ENCODE measurements around the gene SLC4A9. TPM values are rescaled to one million over a fixed set of nuclear protein-coding genes. Genes with fewer than 3 reads are reported as not detected.
"Not testable (repeated sequence)": the region's sequence is repeated elsewhere in the genome, so short reads cannot be mapped to it uniquely, and the experiment has no call there.

The SLC4A9 gene
- polyA plus RNA-seq, 1 experiment, result not detected

- H3K4me3 ChIP-seq (ENCODE audit: low read depth, low read length), result no peak overlapping the region
- TF ChIP-seq CTCF (IDR thresholded peaks at IDR 0.05; ENCODE audit: insufficient read depth, low read depth, low read length), result no peak
- POLR2A ChIA-PET, result no interaction called here
- H3K36me3 ChIP-seq (ENCODE audit: control insufficient read depth, insufficient read depth, low read length), result no peaks in the 10 kb centered on the region
- H3K27me3 ChIP-seq (ENCODE audit: control insufficient read depth, insufficient read depth, low read length), result no peaks in the 10 kb centered on the region
- DNase-seq (ENCODE audit: low read depth), result no peak
- CTCF ChIA-PET, result no interaction called here
Measured at GRCh38 chr5:140413230-140413629, 53.2 kb downstream of the SLC4A9 start.

- POLR2A ChIA-PET, result no interaction called here
- Histone ChIP-seq H3K36me3 (ENCODE audit: control insufficient read depth, insufficient read depth, low read length) (no peaks in the 10 kb centered on the region), H3K4me3 (ENCODE audit: low read depth, low read length) (no peak overlapping the region), H3K27me3 (ENCODE audit: control insufficient read depth, insufficient read depth, low read length) (no peaks in the 10 kb centered on the region)
- DNase-seq (ENCODE audit: low read depth), result no peak
- no peak for TF ChIP-seq CTCF (IDR thresholded peaks at IDR 0.05; ENCODE audit: insufficient read depth, low read depth, low read length)
- CTCF ChIA-PET, result no interaction called here
Measured at GRCh38 chr5:140417235-140417634, 57.2 kb downstream of the SLC4A9 start.

- CTCF ChIA-PET, result interaction anchor here (1.2 kb wide), 1 partner anchor 13 kb away, joined by 3 read pairs; no protein-coding TSS in a partner anchor
- DNase-seq (ENCODE audit: low read depth), result no peak
- H3K36me3 ChIP-seq (ENCODE audit: control insufficient read depth, insufficient read depth, low read length), result no peaks in the 10 kb centered on the region
- no peaks in the 10 kb centered on the region for H3K27me3 ChIP-seq (ENCODE audit: control insufficient read depth, insufficient read depth, low read length)
- no peak for TF ChIP-seq CTCF (IDR thresholded peaks at IDR 0.05; ENCODE audit: insufficient read depth, low read depth, low read length)
- no peak overlapping the region for H3K4me3 ChIP-seq (ENCODE audit: low read depth, low read length)
- POLR2A ChIA-PET, result no interaction called here
Measured at GRCh38 chr5:140418862-140419520, 59.0 kb downstream of the SLC4A9 start.

GRCh38 chr5:140420226-140420570 is 60.2 kb downstream of the SLC4A9 start:
- H3K4me3 ChIP-seq (ENCODE audit: low read depth, low read length), result no peak overlapping the region
- ChIA-PET POLR2A (no interaction called here), CTCF (interaction anchor here (1.2 kb wide), 1 partner anchor 14 kb away, joined by 3 read pairs; no protein-coding TSS in a partner anchor)
- no peaks in the 10 kb centered on the region for H3K27me3 ChIP-seq (ENCODE audit: control insufficient read depth, insufficient read depth, low read length)
- H3K36me3 ChIP-seq (ENCODE audit: control insufficient read depth, insufficient read depth, low read length), result no peaks in the 10 kb centered on the region
- no peak for TF ChIP-seq CTCF (IDR thresholded peaks at IDR 0.05; ENCODE audit: insufficient read depth, low read depth, low read length)
- DNase-seq (ENCODE audit: low read depth), result no peak

- no peak overlapping the region for H3K4me3 ChIP-seq (ENCODE audit: low read depth, low read length)
- no peak for DNase-seq (ENCODE audit: low read depth)
- no peaks in the 10 kb centered on the region for H3K36me3 ChIP-seq (ENCODE audit: control insufficient read depth, insufficient read depth, low read length)
- H3K27me3 ChIP-seq (ENCODE audit: control insufficient read depth, insufficient read depth, low read length), result no peaks in the 10 kb centered on the region
- TF ChIP-seq CTCF (IDR thresholded peaks at IDR 0.05; ENCODE audit: insufficient read depth, low read depth, low read length), result no peak
- ChIA-PET POLR2A (no interaction called here), CTCF (no interaction called here)
Measured at GRCh38 chr5:140420665-140421361, 60.8 kb downstream of the SLC4A9 start.

- DNase-seq (ENCODE audit: low read depth); POLR2A ChIA-PET; H3K36me3 ChIP-seq (ENCODE audit: control insufficient read depth, insufficient read depth, low read length); H3K27me3 ChIP-seq (ENCODE audit: control insufficient read depth, insufficient read depth, low read length); H3K4me3 ChIP-seq (ENCODE audit: low read depth, low read length); CTCF ChIA-PET: not testable (repeated sequence)
Measured at GRCh38 chr5:140421375-140421774, 61.4 kb downstream of the SLC4A9 start.

Data from BJ (cell line).